Measurements from ENCODE around the gene KDELR1.

DNA sequence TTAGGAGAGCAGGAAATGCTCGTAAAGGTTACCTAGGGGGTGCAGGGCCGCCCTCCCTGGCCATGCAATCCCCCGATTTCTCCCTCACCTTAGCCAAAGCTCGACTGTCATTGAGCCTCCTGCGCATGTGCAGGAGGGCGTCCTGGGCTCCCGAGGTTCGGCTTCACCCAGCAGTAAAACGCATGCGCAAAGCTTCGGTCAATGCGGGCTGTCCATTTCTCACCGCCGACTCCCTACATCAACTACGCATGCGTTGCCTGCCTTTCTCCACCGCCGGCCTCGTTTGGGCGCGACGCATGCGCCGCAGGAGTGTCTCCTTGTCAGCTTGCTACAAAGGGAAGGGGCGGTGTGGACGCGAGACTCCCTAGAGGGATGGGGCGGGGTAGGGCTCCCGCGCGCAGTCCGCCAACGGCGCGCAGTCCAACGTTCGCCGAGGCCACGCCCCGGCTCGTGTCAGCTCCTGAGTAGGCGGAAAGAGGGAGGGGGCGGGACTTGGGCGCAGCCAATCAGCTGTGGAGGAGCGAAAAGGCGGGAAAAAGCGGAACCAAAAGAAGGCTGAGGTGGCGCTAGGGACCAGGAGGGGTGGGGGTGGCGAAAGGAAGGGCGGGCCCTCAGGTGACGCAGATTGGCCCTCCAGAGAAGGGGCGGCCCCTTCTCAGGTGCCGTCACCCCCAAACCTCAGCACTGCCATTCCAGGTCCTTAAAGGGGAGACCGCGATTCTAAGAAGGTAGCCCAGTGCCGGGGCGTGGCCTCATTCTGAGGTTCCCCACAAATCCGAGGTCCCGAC lies 27.3 kb downstream of the KDELR1 start, which contains the start of the genes SYNGR4 and TMEM143:
- no peak for TF ChIP-seq GATA3 (IDR thresholded peaks at IDR 0.05; ENCODE audit: low read depth, low read length)
- no peak for TF ChIP-seq GATA2 (IDR thresholded peaks at IDR 0.05; ENCODE audit: low read depth, low read length)

Measured in SH-SY5Y (cell line).